Right kidney (tissue), 1 donor: Measurements from ENCODE around the gene LYPD1.

ENCODE experiments used
- DNase-seq: peaks from one replicate; pipeline ENCODE4 v3.0.0-alpha.2; 2016

The LYPD1 gene

GRCh38 chr2:132636346-132636745 lies 33.7 kb downstream of the LYPD1 start:
- no peak for DNase-seq

GRCh38 chr2:132633635-132634034 lies 36.4 kb downstream of the LYPD1 start:
- no peak for DNase-seq

- DNase-seq, result no peak
Measured at GRCh38 chr2:132632000-132632649, 37.9 kb downstream of the LYPD1 start.

GRCh38 chr2:132627536-132627935 lies 42.5 kb downstream of the LYPD1 start:
- no peak for DNase-seq

GRCh38 chr2:132623096-132623839 lies 46.7 kb downstream of the LYPD1 start:
- DNase-seq, result no peak

- DNase-seq, result no peak
Measured at GRCh38 chr2:132621131-132621875, 48.7 kb downstream of the LYPD1 start.

GRCh38 chr2:132620115-132620514 lies 49.9 kb downstream of the LYPD1 start:
- DNase-seq, result no peak

GRCh38 chr2:132618734-132619133 lies 51.3 kb downstream of the LYPD1 start:
- no peak for DNase-seq

- no peak for DNase-seq
Measured at GRCh38 chr2:132617989-132618388, 52.0 kb downstream of the LYPD1 start.

- no peak for DNase-seq
Measured at GRCh38 chr2:132615329-132616085, 54.5 kb downstream of the LYPD1 start.

GRCh38 chr2:132611719-132612118 lies 58.3 kb downstream of the LYPD1 start:
- DNase-seq, result no peak

- no peak for DNase-seq
Measured at GRCh38 chr2:132609101-132609890, 60.7 kb downstream of the LYPD1 start.

GRCh38 chr2:132608311-132608710 lies 61.7 kb downstream of the LYPD1 start:
- DNase-seq, result no peak

GRCh38 chr2:132607426-132608090 lies 62.4 kb downstream of the LYPD1 start:
- DNase-seq, result no peak

- no peak for DNase-seq
Measured at GRCh38 chr2:132606649-132607048, 63.4 kb downstream of the LYPD1 start.

GRCh38 chr2:132605236-132606180 lies 64.5 kb downstream of the LYPD1 start:
- no peak for DNase-seq

- no peak for DNase-seq
Measured at GRCh38 chr2:132604561-132604960, 65.4 kb downstream of the LYPD1 start.

GRCh38 chr2:132599556-132599955 lies 70.4 kb downstream of the LYPD1 start:
- DNase-seq, result no peak

GRCh38 chr2:132598536-132598935 lies 71.5 kb downstream of the LYPD1 start:
- DNase-seq, result no peak

GRCh38 chr2:132597831-132598230 lies 72.2 kb downstream of the LYPD1 start:
- DNase-seq, result no peak
